Measurements from ENCODE around the gene AURKAIP1. TPM values are rescaled to one million over a fixed set of nuclear protein-coding genes. Genes with fewer than 3 reads are reported as not detected.

Gene AURKAIP1
- total and polyA plus RNA-seq, 9 of the 15 experiments (the other 6 are each of a cell fraction or from before 2014, with no cell fraction given) = 7.8 to 478 (median 92.0) TPM

GRCh38 chr1:1332774-1333480 lies 42.1 kb downstream of the AURKAIP1 start (continued):
- TF ChIP-seq ZNF764 (CRISPR knock-in tag; IDR thresholded peaks at IDR 0.05; ENCODE audit: low read depth) = no peak
- no peak for TF ChIP-seq SMAD3 (CRISPR knock-in tag; conservative IDR thresholded peaks at IDR 0.05)
- no peak for TF ChIP-seq NR4A1 (CRISPR knock-in tag; IDR thresholded peaks at IDR 0.05)
- TF ChIP-seq NR4A1 (tag; IDR thresholded peaks at IDR 0.05) = no peak
- TF ChIP-seq KAT7 (CRISPR knock-in tag; IDR thresholded peaks at IDR 0.05; ENCODE audit: borderline replicate concordance) = no peak
- no peak for TF ChIP-seq CBFA2T3 (IDR thresholded peaks at IDR 0.05)
- TF ChIP-seq SRSF1 (IDR thresholded peaks at IDR 0.05; ENCODE audit: low read depth, low read length) = 0 out of 2 replicates have a peak, but pooled peaks have one; percentile 21
- no peak for TF ChIP-seq FOXA3 (CRISPR knock-in tag; conservative IDR thresholded peaks at IDR 0.05 in 1 of 2, IDR thresholded peaks at IDR 0.05 in 1 of 2)
- TF ChIP-seq POLR2H (tag; IDR thresholded peaks at IDR 0.05; ENCODE audit: low read depth) = no peak
- TF ChIP-seq HES1 (IDR thresholded peaks at IDR 0.05; ENCODE audit: low read depth) = no peak
- no peak for TF ChIP-seq DACH1 (IDR thresholded peaks at IDR 0.05; ENCODE audit: partially characterized antibody)
- TF ChIP-seq EHMT2 (IDR thresholded peaks at IDR 0.05) = no peak
- TF ChIP-seq NFATC3 (IDR thresholded peaks at IDR 0.05) = no peak
- TF ChIP-seq ZNF41 (CRISPR knock-in tag; conservative IDR thresholded peaks at IDR 0.05) = no peak
- TF ChIP-seq STAG1 (CRISPR knock-in tag; IDR thresholded peaks at IDR 0.05; ENCODE audit: borderline replicate concordance) = no peak
- TF ChIP-seq CREB3 (tag; conservative IDR thresholded peaks at IDR 0.05; ENCODE audit: low read depth) = no peak
- TF ChIP-seq BHLHE40 (IDR thresholded peaks at IDR 0.05; ENCODE audit: low read length) = no peak
- TF ChIP-seq FOXJ3 (CRISPR knock-in tag; IDR thresholded peaks at IDR 0.05) = no peak
- TF ChIP-seq ZNF551 (CRISPR knock-in tag; IDR thresholded peaks at IDR 0.05) = no peak
- 0 out of 2 replicates have a peak, but pooled peaks have one; percentile 3 for TF ChIP-seq POLR2AphosphoS5 (IDR thresholded peaks at IDR 0.05; ENCODE audit: control insufficient read depth, insufficient read depth, low read depth, low read length)
- TF ChIP-seq BACH1 (tag; IDR thresholded peaks at IDR 0.05) = no peak
- no peak for TF ChIP-seq MEIS2 (IDR thresholded peaks at IDR 0.05; ENCODE audit: partially characterized antibody)
- TF ChIP-seq E2F5 (CRISPR knock-in tag; IDR thresholded peaks at IDR 0.05) = no peak
- no peak for TF ChIP-seq CBFA2T2 (conservative IDR thresholded peaks at IDR 0.05)
- no peak for TF ChIP-seq NCOA1 (IDR thresholded peaks at IDR 0.05; ENCODE audit: low read depth)
- no peak for TF ChIP-seq FOXO4 (CRISPR knock-in tag; IDR thresholded peaks at IDR 0.05)
- TF ChIP-seq FOXK2 (conservative IDR thresholded peaks at IDR 0.05 in 1 of 2, IDR thresholded peaks at IDR 0.05 in 1 of 2; ENCODE audit: low read depth in 2 of 2) = no peak

Measured in K562 (cell line).